Measurements from ENCODE around the gene EFS.

GRCh38 chr14:23385244-23385641, 20.3 kb upstream of the EFS start:
- TF ChIP-seq CTCF (IDR thresholded peaks at IDR 0.05) (no peak), POLR2AphosphoS5 (IDR thresholded peaks at IDR 0.05) (no peak), POLR2A (IDR thresholded peaks at IDR 0.05) (no peak)

All from sigmoid colon (tissue), 4 donors.